Stimulated activated CD8-positive, alpha-beta memory T cell treated with anti-CD3 and anti-CD28 coated beads, Interleukin-15, amount 100 ng/mL, for 4 hours (primary cell): ENCODE measurements around the gene VPS13C.
"Not testable (repeated sequence)": the region's sequence is repeated elsewhere in the genome, so short reads cannot be mapped to it uniquely, and the experiment has no call there.

ENCODE experiments used
- DNase-seq, 2 donors: peaks; one replicate each; pipeline ENCODE4 v3.0.0-alpha.2; 2020; ENCODE audit warnings: low read depth in 2 of 2

VPS13C gene

DNA sequence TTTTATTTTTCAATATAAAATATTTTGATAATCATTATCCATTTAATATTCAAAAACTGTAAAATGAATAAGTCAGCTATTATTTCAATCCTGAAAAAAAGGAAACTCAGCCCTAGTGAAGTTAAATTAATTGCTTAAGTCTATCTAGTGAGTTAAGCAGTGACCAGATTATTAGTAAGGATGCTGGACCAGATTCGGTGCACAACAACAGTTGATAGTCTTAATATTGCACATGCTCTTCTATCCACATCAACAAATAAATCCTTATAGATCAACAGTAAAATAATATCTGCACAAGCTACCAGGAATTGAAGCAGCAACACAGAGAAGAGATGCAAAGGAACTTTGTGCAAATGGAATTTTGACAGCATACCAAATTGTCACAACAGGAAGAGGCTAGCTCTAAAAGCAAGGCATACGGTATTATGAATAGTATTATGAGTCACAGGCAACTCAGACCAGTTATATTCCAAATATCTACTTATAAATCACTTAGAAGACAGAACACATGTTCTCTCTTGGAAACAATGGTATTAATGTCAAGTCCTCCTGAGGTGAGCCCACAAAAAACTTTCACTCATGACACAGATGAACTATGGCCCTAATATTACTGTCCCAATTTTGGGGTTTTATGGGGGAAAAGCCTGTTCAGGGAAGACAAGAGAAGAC, 24.9 kb downstream of the VPS13C start:
- no peak for DNase-seq

DNA sequence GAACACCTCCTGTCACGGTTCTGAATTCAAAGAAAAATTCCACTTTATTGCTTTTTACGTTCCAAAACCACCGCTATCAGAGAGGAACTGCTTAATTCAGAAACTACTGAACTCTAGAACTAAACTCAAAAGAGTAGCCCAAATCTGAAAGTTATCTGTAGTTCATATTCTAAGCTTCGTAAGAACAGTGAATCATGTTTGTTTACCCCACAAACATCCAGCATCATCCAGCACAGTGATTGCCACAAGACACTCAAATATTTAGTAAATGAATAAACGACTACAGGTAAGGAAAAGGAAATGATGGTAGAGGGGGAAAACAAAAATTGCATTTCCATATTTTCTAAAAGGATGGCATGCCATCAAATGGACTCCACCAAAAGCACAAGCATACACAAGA, 32.3 kb downstream of the VPS13C start:
- no peak for DNase-seq

DNA sequence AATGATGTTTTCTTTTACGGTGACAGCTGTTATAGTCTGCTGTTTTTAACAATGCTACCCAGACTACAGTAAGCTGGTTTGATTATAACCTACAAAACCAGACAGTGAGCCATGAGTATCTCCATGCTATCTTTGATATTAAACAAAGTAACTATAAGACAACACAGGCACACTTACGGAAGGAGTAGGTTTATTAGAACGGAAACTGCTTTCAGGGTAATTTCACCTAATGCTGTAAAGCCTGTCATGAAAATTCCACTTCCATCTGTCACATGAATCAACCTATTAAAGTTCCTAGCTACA, 33.0 kb downstream of the VPS13C start:
- DNase-seq, result no peak

DNA sequence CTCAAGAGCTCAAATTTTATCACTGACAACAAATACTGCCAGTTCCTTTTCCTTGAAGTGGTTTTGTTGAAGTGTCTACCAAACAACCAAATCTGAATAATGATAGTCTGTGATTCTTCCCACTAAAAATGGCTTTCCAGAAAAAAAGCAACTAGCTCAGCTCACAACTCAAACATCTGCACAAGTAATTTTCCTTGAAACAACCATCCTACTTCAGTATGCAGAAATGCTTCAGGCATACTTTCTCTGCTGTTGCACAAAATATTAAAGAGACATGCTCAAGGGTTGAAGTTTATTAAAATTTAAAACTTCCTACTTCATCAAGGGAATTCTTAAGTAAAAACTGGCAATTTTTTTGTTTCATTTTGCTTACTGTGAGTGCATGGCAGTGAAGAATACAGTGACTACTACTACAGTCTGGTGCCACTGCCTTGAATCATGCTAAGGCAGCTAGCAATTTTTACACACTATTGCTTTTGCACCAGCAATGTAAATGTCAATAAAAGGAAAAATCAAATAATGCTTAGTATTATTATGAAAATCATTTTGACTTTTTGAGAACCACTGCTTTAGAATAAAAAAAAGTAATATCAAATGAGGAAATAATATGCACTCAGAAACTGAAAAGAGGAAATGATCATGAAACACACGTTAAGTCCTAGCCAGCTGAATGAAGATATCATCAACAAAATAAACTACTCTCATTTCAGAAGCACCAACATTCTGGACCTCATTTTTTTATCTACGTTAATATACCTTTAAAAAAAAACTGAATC, 33.6 kb downstream of the VPS13C start:
- no peak for DNase-seq

DNA sequence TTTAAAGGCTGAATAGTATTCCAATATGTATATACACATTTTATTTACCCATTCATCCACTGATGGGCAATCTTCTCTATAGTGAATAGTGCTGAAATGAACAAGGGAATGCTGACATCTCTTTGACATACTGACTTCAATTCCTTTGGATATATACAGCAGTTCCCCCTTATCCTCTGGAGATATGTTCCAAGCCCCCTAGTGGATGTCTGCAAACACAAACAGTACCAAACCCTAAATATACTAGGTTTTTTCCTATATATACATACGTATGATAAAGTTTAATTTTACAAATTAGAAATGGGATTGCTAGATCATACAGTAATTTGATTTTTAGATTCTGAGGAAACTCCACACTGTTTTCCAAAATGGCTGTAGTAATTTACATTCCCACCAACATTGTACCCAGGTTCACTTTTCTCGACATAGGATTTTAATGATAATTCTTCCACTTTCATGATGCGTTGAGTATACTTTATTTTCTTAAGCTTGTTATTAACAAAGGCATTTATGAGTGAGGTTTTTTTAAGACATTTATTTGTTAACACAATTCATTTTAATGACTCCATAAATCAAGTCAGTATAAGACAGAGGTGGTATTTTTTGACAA, 38.2 kb downstream of the VPS13C start:
- DNase-seq, result no peak

DNA sequence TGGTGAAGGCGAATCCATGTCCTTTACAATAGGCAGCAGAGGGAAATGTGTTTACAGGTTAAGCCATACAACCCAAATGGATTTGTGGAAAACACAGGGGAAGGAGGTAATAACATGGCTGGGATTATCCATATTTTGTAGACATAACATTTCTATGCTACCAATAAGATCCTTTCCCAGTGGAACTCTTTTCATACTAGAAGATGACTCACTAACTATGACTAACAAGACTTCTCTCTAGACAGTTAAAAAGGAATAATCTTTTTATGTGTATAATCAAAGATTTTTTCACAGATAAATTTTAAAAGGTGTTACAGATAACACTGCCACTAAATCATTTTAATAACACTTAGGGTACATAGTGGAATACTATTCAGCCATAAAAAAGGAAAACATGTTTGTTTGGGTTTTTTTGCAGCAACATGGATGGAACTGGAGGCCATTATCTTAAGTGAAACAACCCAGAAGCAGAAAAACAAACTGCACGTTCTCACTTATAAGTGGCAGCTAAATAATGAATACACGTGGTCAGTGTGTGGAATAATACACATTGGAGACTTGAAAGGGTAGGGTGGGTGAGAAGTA, 39.6 kb downstream of the VPS13C start:
- no peak for DNase-seq

DNA sequence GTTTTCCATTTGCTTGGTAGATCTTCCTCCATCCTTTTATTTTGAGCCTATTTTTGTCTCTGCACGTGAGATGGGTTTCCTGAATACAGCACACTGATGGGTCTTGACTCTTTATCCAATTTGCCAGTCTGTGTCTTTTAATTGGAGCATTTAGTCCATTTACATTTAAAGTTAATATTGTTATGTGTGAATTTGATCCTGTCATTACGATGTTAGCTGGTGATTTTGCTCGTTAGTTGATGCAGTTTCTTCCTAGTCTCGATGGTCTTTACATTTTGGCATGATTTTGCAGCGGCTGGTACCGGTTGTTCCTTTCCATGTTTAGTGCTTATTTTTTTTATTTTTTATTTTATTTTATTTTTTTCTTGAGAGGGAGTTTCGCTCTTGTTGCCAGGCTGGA, 54.9 kb downstream of the VPS13C start:
- not testable (repeated sequence) for DNase-seq

DNA sequence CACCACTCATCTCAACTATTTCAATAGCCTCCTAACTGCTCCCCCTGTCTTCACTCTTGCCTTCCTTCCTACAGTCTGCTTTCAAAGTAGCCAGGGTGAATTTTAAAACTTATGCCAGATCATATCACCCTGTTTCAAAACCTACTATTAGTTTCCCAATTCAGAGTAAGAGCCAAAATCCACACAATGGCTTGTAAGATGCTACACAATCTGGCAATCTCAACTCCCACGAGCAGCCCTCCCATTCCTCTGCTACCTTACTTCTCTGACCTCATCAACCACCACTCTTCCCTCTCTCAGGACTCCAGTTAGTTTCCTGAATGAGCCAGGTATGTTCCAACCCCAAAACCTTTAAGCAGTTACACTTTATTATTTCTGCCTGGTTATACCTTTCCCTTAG, 62.5 kb downstream of the VPS13C start:
- no peak for DNase-seq

DNA sequence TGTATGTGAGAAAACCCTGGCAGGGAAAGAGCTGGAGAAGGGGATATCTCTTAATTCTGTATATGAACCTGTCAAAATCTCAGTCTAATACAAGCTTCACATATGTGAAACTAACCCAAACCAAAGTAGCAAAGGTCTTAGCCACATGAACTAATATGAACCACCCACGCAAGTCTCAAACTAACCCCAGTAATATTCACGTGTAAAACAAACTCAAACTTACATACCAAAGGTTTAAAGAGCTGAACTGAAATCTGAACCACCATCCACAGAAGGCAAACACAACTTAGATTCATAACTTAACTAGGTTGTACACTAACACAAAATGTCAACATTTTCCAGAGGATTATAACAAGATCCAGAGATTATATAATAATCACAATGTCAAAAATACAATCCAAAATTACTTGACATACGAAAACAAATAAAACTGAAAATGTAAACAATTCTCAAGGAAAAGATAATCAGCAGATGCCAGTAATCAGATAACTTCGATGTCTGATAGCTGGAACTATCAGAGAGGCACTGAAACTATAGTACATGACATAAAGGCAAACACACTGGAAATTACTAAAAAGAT, 64.1 kb downstream of the VPS13C start:
- DNase-seq, result no peak

DNA sequence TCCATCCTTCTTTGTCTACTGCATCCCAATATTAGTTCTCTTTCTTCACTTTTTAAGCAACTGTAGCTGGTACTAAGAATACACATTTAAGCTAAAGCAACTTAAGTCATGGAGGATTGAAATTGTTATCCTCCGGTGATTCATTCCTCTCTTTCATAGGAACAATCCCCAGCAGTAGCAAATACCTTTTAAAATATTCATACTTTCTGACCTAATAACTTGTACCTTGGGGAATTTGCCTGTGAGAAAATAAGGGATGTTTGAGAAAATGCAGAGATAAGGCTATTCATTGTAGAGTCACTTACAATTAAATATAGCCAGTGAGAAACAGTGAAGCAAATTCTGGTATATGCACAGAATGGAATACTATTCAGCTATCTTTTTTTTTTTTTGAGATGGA, 66.0 kb downstream of the VPS13C start:
- no peak for DNase-seq

DNA sequence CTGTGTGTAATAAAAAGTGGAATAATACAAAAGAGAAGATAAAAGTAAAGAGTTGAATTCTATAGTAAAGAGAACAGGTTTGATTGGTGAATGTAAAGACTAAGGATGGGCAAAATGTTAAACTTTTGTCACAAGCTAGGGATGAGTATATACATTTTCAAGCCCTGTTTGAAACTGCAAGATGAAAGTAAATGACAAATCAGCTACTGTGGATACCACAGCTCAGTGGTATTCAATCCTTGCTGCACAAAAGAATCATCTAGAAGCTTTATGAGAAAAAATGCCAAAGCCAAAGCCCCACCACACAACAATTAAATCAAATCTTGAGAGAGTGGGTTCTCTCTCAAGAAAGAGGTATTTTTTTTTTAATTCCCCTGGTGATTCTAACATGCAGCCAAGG, 67.7 kb downstream of the VPS13C start:
- no peak for DNase-seq

DNA sequence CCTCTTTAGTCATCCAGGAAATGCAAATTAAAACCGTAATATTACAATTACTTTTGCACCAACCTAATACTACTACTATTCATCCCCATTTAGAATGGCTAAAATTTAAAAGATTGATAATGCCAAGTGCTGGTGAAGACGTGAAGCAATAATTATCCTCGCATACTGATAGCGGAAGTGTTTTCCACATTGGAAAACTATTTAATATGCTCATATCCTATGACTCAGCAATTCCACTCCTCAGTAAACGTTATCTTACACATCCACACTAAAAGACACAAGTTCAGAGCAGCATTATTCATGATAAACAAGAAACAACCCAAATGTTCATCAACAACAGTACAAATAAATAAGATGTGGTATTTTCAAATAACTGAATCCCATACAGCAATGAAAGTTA, 70.6 kb downstream of the VPS13C start:
- no peak for DNase-seq

DNA sequence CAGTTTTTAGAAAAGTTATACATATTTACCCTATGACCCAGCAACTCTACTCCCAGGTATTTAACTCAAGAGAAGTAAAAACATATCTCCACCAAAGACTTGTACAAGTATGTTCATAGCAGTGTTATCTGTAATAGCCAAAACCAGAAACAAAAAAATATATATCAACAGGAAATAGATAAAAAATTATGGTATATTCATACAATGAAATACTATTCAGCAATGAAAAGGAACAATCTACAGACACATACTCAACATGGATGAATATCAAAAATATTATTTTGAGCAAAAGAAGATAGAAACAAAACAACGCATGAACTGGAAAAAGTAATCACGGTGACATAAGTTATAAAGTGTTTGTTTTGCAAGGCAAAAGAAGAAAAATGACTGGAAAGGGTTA, 72.4 kb downstream of the VPS13C start:
- DNase-seq, result no peak

DNA sequence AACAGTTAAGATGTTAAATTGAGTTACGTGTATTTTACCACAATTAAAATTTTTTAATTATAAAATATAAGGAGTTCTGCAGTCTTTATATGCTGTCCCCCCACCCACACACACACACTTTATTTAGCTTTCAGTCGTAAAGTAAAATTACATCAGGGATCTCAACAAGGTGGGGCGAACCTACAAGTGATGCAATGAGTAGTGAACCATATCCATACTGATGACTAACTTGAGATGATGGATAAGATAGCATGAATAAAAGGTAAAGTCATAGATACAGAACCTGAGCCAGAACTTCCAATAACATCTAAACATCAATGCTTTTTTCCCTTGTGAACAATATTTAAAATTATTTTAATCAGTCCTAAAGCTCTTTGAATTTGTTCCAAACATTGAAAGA, 77.2 kb downstream of the VPS13C start:
- DNase-seq, result no peak

DNA sequence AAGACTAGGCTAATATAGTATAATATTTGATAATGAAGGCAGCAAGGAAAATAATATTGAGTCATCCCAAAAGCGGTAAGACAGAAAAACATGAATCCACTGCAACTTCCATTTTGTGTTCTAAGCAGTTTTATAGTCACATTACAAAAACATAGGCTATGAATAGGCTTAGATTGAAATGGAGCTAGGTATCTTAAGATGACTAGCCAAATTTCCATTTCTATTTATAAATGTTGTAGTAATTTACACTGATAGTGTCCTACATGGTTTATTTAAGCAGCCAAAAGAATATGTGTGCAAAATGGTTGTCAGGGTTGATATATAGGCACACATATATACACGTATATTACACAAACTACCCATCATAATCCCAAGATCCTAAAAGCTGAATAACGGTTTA, 82.0 kb downstream of the VPS13C start:
- DNase-seq, result no peak

DNA sequence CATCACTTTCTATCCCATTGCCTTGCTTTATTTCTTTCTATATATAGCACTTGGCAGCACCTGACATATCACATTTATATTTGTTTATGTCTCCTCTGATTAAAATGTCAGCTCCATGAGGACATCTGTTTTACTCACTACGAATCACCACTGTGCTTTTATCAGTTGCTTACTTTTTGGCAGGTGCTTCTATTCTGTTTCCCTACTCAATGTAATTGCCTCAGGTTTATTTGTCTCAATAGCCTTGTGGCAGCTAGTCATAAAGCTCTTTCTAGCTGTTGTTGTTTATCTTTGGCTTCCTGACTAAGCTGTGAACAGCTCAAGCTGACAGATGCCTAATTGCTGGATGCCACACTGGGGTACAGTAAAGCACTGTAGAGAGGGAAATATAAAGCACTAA, 85.5 kb downstream of the VPS13C start:
- DNase-seq, result no peak

DNA sequence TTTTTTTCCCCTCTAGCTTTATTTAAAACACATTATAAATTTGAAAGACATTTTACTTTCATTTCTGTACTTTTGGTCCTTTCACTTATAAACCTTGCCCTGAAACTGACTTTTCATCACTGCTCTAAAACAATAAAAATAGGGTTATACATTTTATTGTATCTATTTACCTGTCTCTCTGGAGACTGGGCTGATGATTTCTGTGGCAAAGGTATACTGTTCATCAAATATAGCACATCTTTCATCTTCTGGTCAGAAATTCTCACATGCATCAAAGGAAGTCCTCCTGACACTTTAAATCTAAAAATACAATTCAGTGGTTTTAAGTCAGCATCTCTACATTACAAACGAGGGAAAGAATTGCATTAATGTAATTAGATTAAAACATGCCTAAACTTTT, 86.1 kb downstream of the VPS13C start:
- no peak for DNase-seq

DNA sequence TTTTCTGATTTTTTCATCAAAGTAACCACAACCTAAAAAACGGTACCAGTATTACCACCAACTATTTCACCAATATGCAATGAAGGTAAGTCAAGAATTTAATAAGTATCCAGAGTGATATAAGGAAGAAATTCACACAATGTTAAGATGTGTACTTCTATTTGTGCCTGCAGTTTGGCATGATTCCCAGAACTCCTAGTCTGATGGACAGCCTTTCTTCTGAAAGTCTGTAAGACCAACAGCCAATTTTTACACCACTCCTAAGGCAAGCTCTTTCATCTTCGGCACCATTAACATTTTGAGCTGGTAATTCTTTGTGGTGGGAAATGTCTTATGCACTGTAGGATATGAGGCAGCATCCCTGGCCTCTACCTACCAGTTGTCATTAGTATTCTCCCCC, 108.3 kb downstream of the VPS13C start:
- DNase-seq, result no peak

DNA sequence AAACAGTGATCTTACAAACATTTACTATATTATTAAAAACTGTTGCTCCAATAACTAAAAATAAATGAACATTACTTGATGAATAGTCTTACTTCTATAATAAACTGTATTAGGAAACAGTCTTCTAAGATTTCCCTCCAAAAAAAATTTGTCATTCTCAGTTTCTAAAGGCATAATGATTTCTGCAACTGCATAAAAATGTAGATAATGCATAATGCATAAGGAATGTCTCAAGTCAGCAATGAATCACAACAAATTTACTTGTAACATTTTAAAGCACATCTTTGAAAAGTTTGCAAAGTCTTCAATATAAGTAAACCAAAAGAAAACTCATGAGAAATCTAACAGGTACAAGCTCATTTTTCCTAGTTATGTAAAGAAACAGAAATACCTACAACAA, 113.5 kb downstream of the VPS13C start:
- DNase-seq, result no peak

DNA sequence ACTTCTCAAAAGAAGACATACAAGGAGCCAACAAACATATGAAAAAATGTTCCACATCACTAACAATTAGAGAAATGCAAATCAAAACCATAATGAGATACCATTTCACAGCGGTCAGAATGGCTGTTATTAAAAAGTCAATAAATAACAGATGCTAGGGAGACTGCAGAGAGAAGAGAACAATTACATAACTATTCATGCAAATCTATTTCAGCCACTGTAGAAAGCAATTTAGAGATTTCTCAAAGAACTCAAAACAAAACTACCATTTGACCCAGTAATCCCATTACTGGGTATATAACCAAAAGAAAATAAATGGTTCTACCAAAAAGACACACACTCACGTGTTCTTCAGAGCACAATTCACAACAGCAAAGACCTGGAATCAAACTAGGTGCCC, 116.3 kb downstream of the VPS13C start:
- no peak for DNase-seq

DNA sequence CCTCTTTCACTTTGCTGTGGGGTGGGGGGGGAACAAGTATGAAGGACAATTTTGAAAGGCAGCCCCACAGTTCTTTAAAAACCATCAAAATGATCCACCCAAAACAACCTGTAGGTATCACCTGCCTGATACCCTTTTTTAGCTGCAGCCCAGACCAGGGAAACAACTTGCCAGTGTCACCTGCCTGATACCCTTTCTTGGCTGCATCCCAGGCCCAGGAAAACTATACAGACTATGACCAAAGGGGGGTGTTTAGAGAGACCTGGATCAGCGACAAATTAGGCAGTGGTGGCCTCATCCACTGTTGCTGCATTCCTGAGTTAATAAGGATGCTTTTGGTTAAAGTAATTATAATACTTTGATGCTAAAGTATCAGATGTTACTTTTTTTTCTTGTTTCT, 122.0 kb downstream of the VPS13C start:
- DNase-seq, result no peak

DNA sequence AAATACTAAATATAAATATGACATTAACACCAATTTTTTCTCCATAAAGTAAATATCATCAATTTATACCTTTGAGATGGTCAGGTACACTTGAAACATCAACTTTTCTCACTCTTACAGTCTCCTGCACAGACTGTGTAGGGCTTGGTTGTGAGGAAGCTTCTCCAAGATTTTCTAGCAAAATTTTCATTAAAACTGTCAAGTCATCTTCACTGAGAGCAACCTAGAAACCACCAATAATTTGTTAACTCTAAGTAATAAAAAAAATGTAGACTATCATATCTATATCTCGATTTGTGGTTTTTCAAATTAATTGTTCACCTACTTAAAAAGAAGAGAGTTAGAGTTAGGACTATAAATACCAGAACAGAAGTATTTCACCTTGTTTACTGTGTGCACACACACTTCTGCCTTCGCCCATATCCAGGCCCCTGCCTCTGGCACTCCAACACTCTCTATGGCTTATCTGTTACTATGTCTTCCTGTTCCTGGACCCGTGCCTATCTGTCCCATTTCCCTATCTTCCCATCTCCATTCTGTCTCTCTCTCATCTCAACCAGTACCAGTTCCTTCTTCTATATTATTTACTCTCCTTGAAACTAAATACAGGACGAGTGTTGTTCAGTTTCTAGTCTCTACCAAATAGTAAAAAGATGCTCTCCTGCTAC, 123.6 kb downstream of the VPS13C start:
- DNase-seq, result no peak
